Caco-2 (cell line): ENCODE results near the gene GRIK3. TPM values are rescaled to one million over a fixed set of nuclear protein-coding genes. Genes with fewer than 3 reads are reported as not detected.

Experiments
- BruUV-seq: library from RNA; stranded (reverse); fragments of 400-500 nt; replicated peaks from 2 replicates; lab custom pipeline; 2021; lab: Mats Ljungman, UMichigan
- CTCF ChIA-PET: fragments of 300-600 bp; sonication (Branson Sonifier 250); formaldehyde crosslinking; loops from one replicate; lab custom pipeline; 2022; ENCODE audit warnings: antibody characterized with exemption; lab: Charles Lee
- POLR2A ChIA-PET: fragments of 300-600 bp; sonication (Branson Sonifier 250); formaldehyde crosslinking; loops from one replicate; lab custom pipeline; 2022; ENCODE audit warnings: antibody characterized with exemption; lab: Charles Lee
- DNase-seq, 2 experiments: peaks; one replicate each; pipeline versions ENCODE4 v3.0.0 to v3.0.0-alpha.2; 2020 to 2022
- H3K27me3 ChIP-seq: replicated peaks from 2 replicates; pipeline ENCODE4 v1.6.0; 2011; ENCODE audit warnings: low read length; ENCODE audit not compliant: control insufficient read depth, insufficient read depth
- H3K36me3 ChIP-seq: 2 replicates; pipeline ENCODE4 v1.5.1; 2011; ENCODE audit warnings: low read length; ENCODE audit not compliant: control insufficient read depth, insufficient read depth
- H3K4me1 ChIP-seq: fragments of 250-450 bp; sonication (Bioruptor Pico); 2 replicates; pipeline ENCODE4 v1.5.1; 2020; ENCODE audit warnings: mild to moderate bottlenecking
- H3K4me3 ChIP-seq: 2 replicates; pipeline ENCODE4 v1.5.1; 2011; ENCODE audit warnings: low read depth, mild to moderate bottlenecking, control low read depth, low read length
- H3K9me3 ChIP-seq: fragments of 250-450 bp; sonication (Bioruptor Pico); 2 replicates; pipeline ENCODE4 v1.5.1; 2020; ENCODE audit warnings: mild to moderate bottlenecking, moderate library complexity
- H3K27ac Mint-ChIP-seq: one replicate; pipeline ENCODE4 v1.8.0; 2022; ENCODE audit warnings: mixed read lengths; ENCODE audit not compliant: unreplicated experiment
- H3K27me3 Mint-ChIP-seq: one replicate; pipeline ENCODE4 v1.8.0; 2022; ENCODE audit warnings: mixed read lengths; ENCODE audit not compliant: insufficient read depth, unreplicated experiment
- H3K36me3 Mint-ChIP-seq: one replicate; pipeline ENCODE4 v1.8.0; 2022; ENCODE audit warnings: mild to moderate bottlenecking, mixed read lengths; ENCODE audit not compliant: insufficient read depth, unreplicated experiment
- H3K4me1 Mint-ChIP-seq: one replicate; pipeline ENCODE4 v1.8.0; 2022; ENCODE audit warnings: low read depth, mixed read lengths; ENCODE audit not compliant: unreplicated experiment
- H3K4me3 Mint-ChIP-seq: one replicate; pipeline ENCODE4 v1.8.0; 2022; ENCODE audit warnings: mild to moderate bottlenecking, moderate library complexity, mixed read lengths; ENCODE audit not compliant: unreplicated experiment
- H3K9me3 Mint-ChIP-seq: one replicate; pipeline ENCODE4 v1.8.0; 2022; ENCODE audit warnings: mixed read lengths; ENCODE audit not compliant: unreplicated experiment
- intact Hi-C: fragments of 100-400 bp; cut with micrococcal nuclease; formaldehyde crosslinking; loops from one replicate; pipeline ENCODE4 v1.10.0; 2022; ENCODE audit not compliant: unreplicated experiment
- total RNA-seq: library from RNA; stranded (reverse); gene quantifications from 2 replicates; pipeline ENCODE4 v1.2.3, GENCODE V29; 2022
- TF ChIP-seq, protein P1 (sequence below), 2 experiments: fragments of 200-600 bp in 1 of 2; IDR thresholded peaks; 1 replicate in 1 of 2; 2 replicates in 1 of 2; pipeline versions ENCODE4 v1.5.1 to v1.8.0; 2011 to 2022; ENCODE audit warnings: antibody characterized with exemption in 1 of 2, control low read depth in 1 of 2, inconsistent platforms in 1 of 2, low read depth in 1 of 2, low read length in 1 of 2, mild to moderate bottlenecking in 1 of 2, moderate library complexity in 1 of 2; ENCODE audit not compliant: insufficient read depth in 1 of 2, severe bottlenecking in 1 of 2, unreplicated experiment in 1 of 2

The GRIK3 gene
- total RNA-seq, 1 experiment from 2014 or later: not detected

GRCh38 chr1:36783475-36783874 lies 250.8 kb downstream of the GRIK3 start:
- no peak for DNase-seq
- intact Hi-C loops: no loop called here
- Histone ChIP-seq H3K36me3 (no peaks in the 10 kb centered on the region), H3K9me3 (no peaks in the 10 kb centered on the region), H3K27me3 (no peaks in the 10 kb centered on the region), H3K4me3 (no peak overlapping the region), H3K4me1 (no peaks in the 10 kb centered on the region)
- ChIA-PET CTCF (no interaction called here), POLR2A (no interaction called here)
- H3K4me1 Mint-ChIP-seq: peaks cover 6% of the 10 kb centered on the region
- no peaks in the 10 kb centered on the region for H3K9me3 Mint-ChIP-seq
- no peaks in the 10 kb centered on the region for H3K36me3 Mint-ChIP-seq
- no TSS peak for BruUV-seq
- TF ChIP-seq, protein P1, sequence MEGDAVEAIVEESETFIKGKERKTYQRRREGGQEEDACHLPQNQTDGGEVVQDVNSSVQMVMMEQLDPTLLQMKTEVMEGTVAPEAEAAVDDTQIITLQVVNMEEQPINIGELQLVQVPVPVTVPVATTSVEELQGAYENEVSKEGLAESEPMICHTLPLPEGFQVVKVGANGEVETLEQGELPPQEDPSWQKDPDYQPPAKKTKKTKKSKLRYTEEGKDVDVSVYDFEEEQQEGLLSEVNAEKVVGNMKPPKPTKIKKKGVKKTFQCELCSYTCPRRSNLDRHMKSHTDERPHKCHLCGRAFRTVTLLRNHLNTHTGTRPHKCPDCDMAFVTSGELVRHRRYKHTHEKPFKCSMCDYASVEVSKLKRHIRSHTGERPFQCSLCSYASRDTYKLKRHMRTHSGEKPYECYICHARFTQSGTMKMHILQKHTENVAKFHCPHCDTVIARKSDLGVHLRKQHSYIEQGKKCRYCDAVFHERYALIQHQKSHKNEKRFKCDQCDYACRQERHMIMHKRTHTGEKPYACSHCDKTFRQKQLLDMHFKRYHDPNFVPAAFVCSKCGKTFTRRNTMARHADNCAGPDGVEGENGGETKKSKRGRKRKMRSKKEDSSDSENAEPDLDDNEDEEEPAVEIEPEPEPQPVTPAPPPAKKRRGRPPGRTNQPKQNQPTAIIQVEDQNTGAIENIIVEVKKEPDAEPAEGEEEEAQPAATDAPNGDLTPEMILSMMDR (IDR thresholded peaks at IDR 0.05; ENCODE audit: insufficient read depth in 1 of 2, low read depth in 1 of 2, low read length in 1 of 2, severe bottlenecking in 1 of 2, unreplicated experiment in 1 of 2): no peak
- no peak overlapping the region for H3K27ac Mint-ChIP-seq
- peaks cover 6% of the 10 kb centered on the region for H3K27me3 Mint-ChIP-seq
- H3K4me3 Mint-ChIP-seq: no peak overlapping the region

DNA sequence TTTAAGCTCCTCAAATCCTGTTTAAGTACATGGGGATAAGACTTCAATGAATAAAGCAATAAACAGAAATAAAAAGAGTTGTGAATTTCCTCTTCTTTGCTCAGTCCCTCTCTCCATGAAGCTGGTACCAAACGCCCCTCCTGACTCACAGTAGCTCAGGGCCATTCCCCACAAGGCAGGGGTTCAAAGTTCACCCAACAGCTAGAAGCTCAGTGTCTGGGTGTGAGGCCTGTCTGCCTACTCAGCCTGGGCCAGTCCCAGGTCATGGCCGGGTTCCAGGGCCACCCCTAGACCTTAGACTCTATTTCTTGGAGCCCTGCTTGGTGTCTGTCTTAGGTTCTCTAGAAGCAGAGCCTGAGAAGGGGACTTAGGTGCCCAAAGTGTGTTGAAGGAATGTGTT lies 251.5 kb downstream of the GRIK3 start:
- ChIA-PET POLR2A (no interaction called here), CTCF (no interaction called here)
- Histone ChIP-seq H3K27me3 (no peaks in the 10 kb centered on the region), H3K4me1 (no peaks in the 10 kb centered on the region), H3K9me3 (no peaks in the 10 kb centered on the region), H3K4me3 (no peak overlapping the region), H3K36me3 (no peaks in the 10 kb centered on the region)
- Mint-ChIP-seq H3K4me3 (no peak overlapping the region), H3K9me3 (no peaks in the 10 kb centered on the region), H3K27ac (no peak overlapping the region), H3K27me3 (peaks cover 9% of the 10 kb centered on the region), H3K4me1 (peaks cover 6% of the 10 kb centered on the region), H3K36me3 (no peaks in the 10 kb centered on the region)
- TF ChIP-seq, protein P1 (IDR thresholded peaks at IDR 0.05; ENCODE audit: insufficient read depth in 1 of 2, low read depth in 1 of 2, low read length in 1 of 2, severe bottlenecking in 1 of 2, unreplicated experiment in 1 of 2): no peak
- intact Hi-C loops: no loop called here
- BruUV-seq: no TSS peak
- DNase-seq: no peak

- Mint-ChIP-seq H3K9me3 (no peaks in the 10 kb centered on the region), H3K36me3 (no peaks in the 10 kb centered on the region), H3K4me3 (no peak overlapping the region), H3K4me1 (peaks cover 6% of the 10 kb centered on the region), H3K27me3 (peaks cover 9% of the 10 kb centered on the region), H3K27ac (no peak overlapping the region)
- H3K4me3 ChIP-seq: no peak overlapping the region
- no peaks in the 10 kb centered on the region for H3K36me3 ChIP-seq
- no TSS peak for BruUV-seq
- no peak for DNase-seq
- TF ChIP-seq, protein P1 (IDR thresholded peaks at IDR 0.05; ENCODE audit: insufficient read depth in 1 of 2, low read depth in 1 of 2, low read length in 1 of 2, severe bottlenecking in 1 of 2, unreplicated experiment in 1 of 2): no peak
- CTCF ChIA-PET: no interaction called here
- POLR2A ChIA-PET: no interaction called here
- no peaks in the 10 kb centered on the region for H3K9me3 ChIP-seq
- intact Hi-C loops: no loop called here
- no peaks in the 10 kb centered on the region for H3K4me1 ChIP-seq
- H3K27me3 ChIP-seq: no peaks in the 10 kb centered on the region
Measured at GRCh38 chr1:36782085-36782484, 252.2 kb downstream of the GRIK3 start.
